SU-DHL-6 (cell line): ENCODE data around the gene ARL15.

ENCODE experiments used
- H2AFZ ChIP-seq: fragments of 200-600 bp; sonication (generic); 2 replicates; pipeline ENCODE4 v1.6.1; 2014; ENCODE audit warnings: low read depth, mild to moderate bottlenecking, moderate library complexity, mixed read lengths, antibody characterized with exemption, low read length; ENCODE audit not compliant: severe bottlenecking
- H3F3A ChIP-seq: fragments of 200-600 bp; shearing (Covaris generic); 2 replicates; pipeline ENCODE4 v1.6.0; 2016; ENCODE audit warnings: antibody characterized with exemption, mild to moderate bottlenecking; ENCODE audit not compliant: insufficient read depth
- H3K27ac ChIP-seq: fragments of 200-600 bp; sonication (generic); 2 replicates; pipeline ENCODE4 v1.5.1; 2016; ENCODE audit warnings: low read depth, mild to moderate bottlenecking, low read length, moderate library complexity, mixed read lengths
- H3K27me3 ChIP-seq: fragments of 200-600 bp; sonication (generic), shearing (Covaris generic); 2 replicates; pipeline ENCODE4 v1.6.0; 2014; ENCODE audit warnings: mild to moderate bottlenecking, low read length
- H3K36me3 ChIP-seq: fragments of 200-600 bp; sonication (generic); 2 replicates; pipeline ENCODE4 v1.6.1; 2014; ENCODE audit warnings: mild to moderate bottlenecking, low read length, mixed read lengths
- H3K4me2 ChIP-seq: fragments of 300-600, 200-600 bp; shearing (Covaris generic), sonication (generic); 2 replicates; pipeline ENCODE4 v1.6.0; 2014; ENCODE audit warnings: low read length, low read depth, mild to moderate bottlenecking; ENCODE audit not compliant: poor library complexity, severe bottlenecking
- H3K4me3 ChIP-seq: fragments of 200-600 bp; sonication (generic); 2 replicates; pipeline ENCODE4 v1.5.1; 2014; ENCODE audit warnings: antibody characterized with exemption, low read length, mild to moderate bottlenecking, mixed read lengths; ENCODE audit not compliant: insufficient read depth, poor library complexity, severe bottlenecking
- H3K79me2 ChIP-seq: fragments of 200-600 bp; sonication (generic); 2 replicates; pipeline ENCODE4 v1.6.1; 2014; ENCODE audit warnings: mild to moderate bottlenecking, low read length, moderate library complexity; ENCODE audit not compliant: insufficient read depth
- H3K9ac ChIP-seq: fragments of 200-600 bp; sonication (generic); 2 replicates; pipeline ENCODE4 v1.7.0; 2014; ENCODE audit warnings: mild to moderate bottlenecking, low read length
- H3K9me2 ChIP-seq: fragments of 200-600 bp; sonication (generic); replicated peaks from 2 replicates; pipeline ENCODE4 v1.6.1; 2014; ENCODE audit warnings: low read length; ENCODE audit not compliant: insufficient read depth
- H3K9me3 ChIP-seq: fragments of 200-600 bp; sonication (generic); 2 replicates; pipeline ENCODE4 v1.6.1; 2014; ENCODE audit warnings: low read length, mixed read lengths; ENCODE audit not compliant: insufficient read depth
- H4K20me1 ChIP-seq: fragments of 200-600 bp; sonication (generic); 2 replicates; pipeline ENCODE4 v1.6.1; 2014; ENCODE audit warnings: low read depth, mild to moderate bottlenecking, antibody characterized with exemption, low read length, moderate library complexity, mixed read lengths
- EZH2phosphoT487 ChIP-seq: fragments of 200-600 bp; sonication (generic), shearing (Covaris generic); conservative IDR thresholded peaks from 2 replicates; pipeline ENCODE4 v1.6.1; 2018; ENCODE audit warnings: mild to moderate bottlenecking, antibody characterized with exemption, low read length, moderate library complexity, mixed read lengths
- TF ChIP-seq, protein P1 (sequence below): fragments of 200-600 bp; sonication (generic); IDR thresholded peaks from one replicate; pipeline ENCODE4 v1.5.1; 2017; ENCODE audit warnings: antibody characterized with exemption, mild to moderate bottlenecking, low read length, moderate library complexity; ENCODE audit not compliant: insufficient read depth, poor library complexity, severe bottlenecking

The ARL15 gene

DNA sequence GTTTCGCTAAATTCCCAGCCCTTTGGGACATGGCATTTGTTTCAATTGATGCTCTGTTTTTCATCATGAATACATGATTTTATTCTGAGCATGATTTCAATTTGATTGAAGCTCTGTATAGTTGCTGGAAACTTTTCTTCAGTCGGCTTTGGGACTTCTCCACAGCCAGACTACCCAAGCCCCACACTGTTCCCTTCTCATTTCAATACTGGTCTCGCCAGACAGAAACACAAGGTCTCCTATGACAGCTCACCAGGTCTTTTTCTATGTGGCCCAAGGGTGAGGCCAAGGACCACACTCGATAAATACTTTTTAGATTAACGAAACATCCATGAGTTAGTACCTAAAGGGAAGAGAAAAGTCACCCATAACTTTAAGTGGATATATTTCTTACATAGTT is 132.2 kb downstream of the ARL15 start:
- no peaks in the 10 kb centered on the region for H4K20me1 ChIP-seq
- H3K79me2 ChIP-seq: no peaks in the 10 kb centered on the region
- H2AFZ ChIP-seq: no peak overlapping the region
- no peak overlapping the region for H3K4me3 ChIP-seq
- no peaks in the 10 kb centered on the region for H3K27me3 ChIP-seq
- H3K9ac ChIP-seq: no peak overlapping the region
- H3K9me2 ChIP-seq: no peaks in the 10 kb centered on the region
- H3K9me3 ChIP-seq: no peaks in the 10 kb centered on the region
- H3K4me2 ChIP-seq: peak overlapping the region; percentile 2
- no peaks in the 10 kb centered on the region for H3K36me3 ChIP-seq
- H3K27ac ChIP-seq: no peak overlapping the region
- no peaks in the 10 kb centered on the region for H3F3A ChIP-seq
- TF ChIP-seq, protein P1, sequence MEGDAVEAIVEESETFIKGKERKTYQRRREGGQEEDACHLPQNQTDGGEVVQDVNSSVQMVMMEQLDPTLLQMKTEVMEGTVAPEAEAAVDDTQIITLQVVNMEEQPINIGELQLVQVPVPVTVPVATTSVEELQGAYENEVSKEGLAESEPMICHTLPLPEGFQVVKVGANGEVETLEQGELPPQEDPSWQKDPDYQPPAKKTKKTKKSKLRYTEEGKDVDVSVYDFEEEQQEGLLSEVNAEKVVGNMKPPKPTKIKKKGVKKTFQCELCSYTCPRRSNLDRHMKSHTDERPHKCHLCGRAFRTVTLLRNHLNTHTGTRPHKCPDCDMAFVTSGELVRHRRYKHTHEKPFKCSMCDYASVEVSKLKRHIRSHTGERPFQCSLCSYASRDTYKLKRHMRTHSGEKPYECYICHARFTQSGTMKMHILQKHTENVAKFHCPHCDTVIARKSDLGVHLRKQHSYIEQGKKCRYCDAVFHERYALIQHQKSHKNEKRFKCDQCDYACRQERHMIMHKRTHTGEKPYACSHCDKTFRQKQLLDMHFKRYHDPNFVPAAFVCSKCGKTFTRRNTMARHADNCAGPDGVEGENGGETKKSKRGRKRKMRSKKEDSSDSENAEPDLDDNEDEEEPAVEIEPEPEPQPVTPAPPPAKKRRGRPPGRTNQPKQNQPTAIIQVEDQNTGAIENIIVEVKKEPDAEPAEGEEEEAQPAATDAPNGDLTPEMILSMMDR: no peak
- no peak for TF ChIP-seq EZH2phosphoT487

DNA sequence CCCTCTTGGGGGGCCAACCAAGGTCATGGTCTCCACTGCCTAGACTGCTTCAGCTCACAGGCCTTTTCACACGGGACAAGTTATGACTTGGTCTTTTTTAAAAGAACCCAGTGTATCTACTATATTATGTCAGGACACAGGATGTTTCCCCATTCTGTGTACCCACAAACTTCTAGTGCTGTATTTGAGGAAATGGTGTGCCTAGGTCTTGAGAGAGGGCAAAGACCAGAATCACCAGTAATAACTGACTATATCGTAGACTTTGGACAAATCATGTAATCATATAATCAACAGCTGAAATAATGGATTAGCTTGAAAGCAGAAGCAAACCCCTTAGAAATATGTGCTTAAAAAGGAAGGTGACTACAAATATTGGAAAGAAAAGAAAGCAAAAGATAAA is 133.3 kb downstream of the ARL15 start:
- no peaks in the 10 kb centered on the region for H3K27me3 ChIP-seq
- H3K27ac ChIP-seq: no peak overlapping the region
- H3K4me3 ChIP-seq: no peak overlapping the region
- H3K9me2 ChIP-seq: no peaks in the 10 kb centered on the region
- H3K9ac ChIP-seq: no peak overlapping the region
- H4K20me1 ChIP-seq: no peaks in the 10 kb centered on the region
- H3K36me3 ChIP-seq: no peaks in the 10 kb centered on the region
- no peaks in the 10 kb centered on the region for H3K79me2 ChIP-seq
- no peaks in the 10 kb centered on the region; the same call in 1 of the 2 replicates for H3F3A ChIP-seq
- no peak overlapping the region for H2AFZ ChIP-seq
- TF ChIP-seq, protein P1: no peak
- no peak for TF ChIP-seq EZH2phosphoT487
- no peak overlapping the region for H3K4me2 ChIP-seq
- no peaks in the 10 kb centered on the region for H3K9me3 ChIP-seq

DNA sequence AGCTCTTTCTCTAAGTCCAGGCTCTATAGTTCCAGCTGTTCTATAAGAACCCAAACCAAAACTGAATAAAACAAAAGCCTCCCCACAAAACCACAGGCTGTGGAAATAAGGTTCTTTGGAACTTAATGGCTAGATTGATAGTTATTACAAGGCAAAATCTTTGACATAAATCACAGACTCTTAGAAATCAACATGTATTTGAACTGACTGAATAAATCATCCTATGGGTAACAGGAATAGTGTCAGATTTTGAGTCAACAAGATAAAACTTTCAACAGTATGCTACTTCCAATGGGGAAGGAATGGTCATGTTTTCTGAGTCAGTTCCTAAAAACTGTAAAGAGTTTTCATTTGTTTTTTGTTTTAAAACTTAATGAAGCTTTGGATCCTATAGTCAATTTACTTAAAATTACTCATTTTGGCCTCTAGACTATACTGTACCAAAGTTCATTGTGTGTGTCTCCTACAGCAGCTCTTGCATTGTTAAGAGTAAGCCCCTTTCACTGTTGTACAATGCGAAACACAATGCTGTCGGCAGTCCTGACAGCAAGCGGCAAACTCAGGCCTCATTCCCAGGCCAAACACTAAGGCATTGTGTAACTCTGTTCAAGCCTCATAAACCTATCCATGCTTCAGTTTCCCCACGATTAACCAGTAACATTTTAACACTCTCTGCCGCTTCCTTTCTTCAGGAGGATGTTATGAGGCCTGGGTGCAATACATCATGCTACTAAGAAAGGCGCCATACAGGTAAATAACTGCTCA is 134.1 kb downstream of the ARL15 start:
- TF ChIP-seq, protein P1: no peak
- TF ChIP-seq EZH2phosphoT487: no peak
- H3K4me3 ChIP-seq: no peak overlapping the region
- no peak overlapping the region for H3K4me2 ChIP-seq
- H3K27ac ChIP-seq: no peak overlapping the region
- H3K27me3 ChIP-seq: no peaks in the 10 kb centered on the region
- 0 out of 2 replicates have a peak, but pooled peaks cover under 1% of the 10 kb centered on the region for H3K79me2 ChIP-seq
- no peaks in the 10 kb centered on the region for H4K20me1 ChIP-seq
- H2AFZ ChIP-seq: no peak overlapping the region
- no peaks in the 10 kb centered on the region for H3K9me2 ChIP-seq
- H3K9me3 ChIP-seq: no peaks in the 10 kb centered on the region
- H3K36me3 ChIP-seq: no peaks in the 10 kb centered on the region
- H3K9ac ChIP-seq: no peak overlapping the region
- peaks cover 3% of the 10 kb centered on the region; the same call in 1 of the 2 replicates for H3F3A ChIP-seq
